ENCODE measurements around the gene GLYAT.

Gene GLYAT, protein sequence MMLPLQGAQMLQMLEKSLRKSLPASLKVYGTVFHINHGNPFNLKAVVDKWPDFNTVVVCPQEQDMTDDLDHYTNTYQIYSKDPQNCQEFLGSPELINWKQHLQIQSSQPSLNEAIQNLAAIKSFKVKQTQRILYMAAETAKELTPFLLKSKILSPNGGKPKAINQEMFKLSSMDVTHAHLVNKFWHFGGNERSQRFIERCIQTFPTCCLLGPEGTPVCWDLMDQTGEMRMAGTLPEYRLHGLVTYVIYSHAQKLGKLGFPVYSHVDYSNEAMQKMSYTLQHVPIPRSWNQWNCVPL

GRCh38 chr11:58731819-58732218, at the start of gene GLYAT:
Gene GLYAT, minus strand, starts transcription at chr11:58731943. Its CDS starts 7,447 bp downstream, at chr11:58724496.
- DNase-seq: no peak

DNA sequence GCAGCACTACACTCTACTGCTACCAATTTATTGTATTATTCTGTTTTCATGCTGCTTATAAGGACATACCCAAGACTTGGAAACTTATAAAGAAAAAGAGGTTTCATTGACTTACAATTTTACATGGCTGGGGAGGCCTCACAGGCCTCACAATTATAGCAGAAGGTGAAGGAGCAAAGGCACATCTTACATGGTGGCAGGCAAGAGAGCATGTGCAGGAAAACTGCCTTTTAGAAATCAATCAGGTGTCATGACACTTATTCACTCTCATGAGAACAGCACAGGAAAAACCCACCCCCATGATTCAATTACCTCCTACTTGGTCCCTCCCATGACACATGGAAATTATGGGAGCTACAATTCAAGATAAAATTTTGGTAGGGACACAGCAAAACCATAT, 49.6 kb upstream of the GLYAT start:
- DNase-seq: no peak

DNA sequence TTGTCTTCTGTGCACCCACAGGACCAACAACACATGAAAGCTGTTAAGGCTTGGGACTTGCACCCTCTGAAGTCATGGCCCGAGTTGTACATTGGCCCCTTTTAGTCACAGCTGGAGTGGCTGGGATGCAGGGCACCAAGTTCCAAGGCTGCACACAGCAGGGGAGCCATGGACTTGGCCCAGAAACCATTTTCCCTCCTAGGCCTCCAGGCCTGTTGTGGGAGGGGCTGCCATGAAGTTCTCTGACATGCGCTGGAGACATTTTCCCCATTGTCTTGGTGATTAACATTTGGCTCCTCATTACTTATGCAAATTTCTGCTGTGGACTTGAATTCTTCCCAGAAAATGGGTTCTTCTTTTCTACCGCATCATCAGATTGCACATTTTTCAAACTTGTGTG, 48.8 kb upstream of the GLYAT start:
- DNase-seq: no peak

DNA sequence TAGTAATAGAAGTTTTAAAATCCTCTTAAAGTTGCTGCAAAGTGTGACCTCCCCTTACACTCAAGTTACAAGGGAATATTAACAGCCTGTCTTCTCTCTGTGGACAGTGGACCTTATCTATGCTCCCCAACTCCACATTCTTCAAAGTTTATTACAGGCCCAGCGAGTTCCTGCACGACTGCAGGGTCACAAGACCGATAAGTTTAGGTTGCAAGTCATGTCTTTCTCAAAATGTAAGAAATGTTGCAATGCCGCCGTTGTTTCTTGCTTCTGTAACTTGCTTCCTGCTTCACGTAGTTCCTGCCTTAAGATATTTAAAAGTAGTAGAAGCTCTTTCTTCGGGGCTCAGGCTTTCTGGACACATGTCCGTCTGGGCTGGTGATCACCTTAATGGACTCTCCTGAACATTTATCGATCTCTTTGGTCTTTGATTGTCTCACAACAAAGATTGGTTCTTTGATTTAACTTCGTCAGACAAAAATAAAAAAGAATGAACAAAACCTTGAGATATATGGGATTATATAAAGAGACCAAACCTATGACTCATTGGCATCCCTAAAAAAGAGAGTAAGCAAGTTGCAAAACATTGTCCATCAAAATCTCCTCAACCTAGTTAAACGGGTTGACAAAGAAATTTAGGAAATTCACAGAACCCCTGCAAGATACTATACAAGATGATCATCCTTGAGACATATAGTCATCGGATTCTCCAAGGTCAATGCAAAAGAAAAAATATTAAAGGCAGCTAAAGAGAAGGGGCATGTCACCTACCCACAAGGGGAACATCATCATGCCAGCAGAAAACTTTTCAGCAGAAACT, 45.4 kb upstream of the GLYAT start:
- no peak for DNase-seq

DNA sequence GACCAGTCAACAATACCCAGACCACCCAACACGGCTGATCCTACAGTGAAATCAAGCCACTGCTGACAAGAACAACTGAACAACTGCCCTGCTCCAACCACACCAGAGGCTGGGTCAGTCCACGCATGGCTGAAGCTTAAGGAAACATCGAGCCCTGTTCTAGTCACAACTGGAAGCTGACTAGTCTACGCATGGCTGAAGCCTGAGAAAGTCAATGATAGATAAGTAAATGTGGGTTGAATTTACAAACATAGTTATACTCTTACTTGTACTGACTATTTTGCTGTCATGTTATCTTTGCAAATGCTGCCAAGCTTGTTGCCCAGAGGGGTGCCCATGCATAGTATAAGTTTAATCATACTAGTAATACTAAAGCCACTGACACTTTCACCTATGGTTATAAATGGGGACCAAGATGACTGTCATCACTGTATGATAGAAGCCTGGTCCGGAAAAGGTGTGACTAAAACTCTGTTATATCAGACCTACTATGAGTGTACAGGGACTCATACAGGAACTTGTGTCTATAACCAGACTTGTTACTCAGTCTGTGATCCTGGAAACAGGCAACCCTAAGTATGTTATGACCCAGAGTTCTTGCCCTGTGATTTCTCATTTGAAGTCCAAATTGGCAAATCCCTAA, 43.4 kb upstream of the GLYAT start:
- DNase-seq: no peak

GRCh38 chr11:58774164-58774593, 42.4 kb upstream of the GLYAT start:
- no peak for DNase-seq

GRCh38 chr11:58773337-58773736, 41.6 kb upstream of the GLYAT start:
- no peak for DNase-seq

DNA sequence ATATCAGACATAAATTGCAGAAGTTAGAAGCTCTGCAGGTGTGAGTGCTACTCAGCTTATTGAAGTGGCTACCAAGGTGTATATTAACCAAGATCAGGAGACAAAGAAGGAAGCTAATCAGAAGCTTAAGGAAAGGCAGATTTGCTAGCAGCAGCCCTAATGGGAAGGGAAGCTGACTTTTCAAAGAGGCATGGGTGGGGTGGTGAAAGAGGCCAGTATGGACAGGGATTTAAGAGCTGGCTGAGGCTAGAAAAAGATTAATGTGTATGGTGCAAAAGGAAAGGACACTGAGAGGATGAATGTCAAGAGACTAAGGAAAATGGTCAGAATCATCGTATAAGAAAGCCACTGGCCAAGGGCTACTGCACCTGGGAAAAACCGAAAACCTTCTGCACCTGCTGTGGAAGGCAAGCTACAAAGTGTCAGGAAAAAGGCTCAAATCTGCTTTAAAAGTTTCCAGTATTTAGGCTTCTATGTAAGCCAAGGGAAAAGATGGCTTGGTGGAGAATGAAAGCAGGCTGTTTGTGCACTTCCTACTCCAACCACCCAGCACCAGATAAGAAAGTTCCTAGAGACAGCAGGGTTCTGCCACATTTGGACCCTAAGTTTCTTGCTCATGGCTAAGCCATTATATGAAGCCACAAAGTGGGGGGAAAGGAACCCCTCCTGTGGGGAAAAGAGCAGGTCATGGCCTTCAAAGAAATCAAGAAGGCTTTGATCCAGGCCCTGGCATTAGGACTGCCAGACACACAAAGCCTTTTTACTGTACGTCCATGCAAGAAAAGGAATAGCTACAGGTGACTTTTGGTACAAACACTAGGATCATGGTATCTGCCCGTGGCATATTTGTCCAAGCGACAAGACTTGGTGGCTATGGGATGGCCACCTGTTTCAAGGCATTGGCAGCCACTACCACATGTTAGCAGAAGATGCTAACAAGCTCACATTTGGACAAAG, 40.9 kb upstream of the GLYAT start:
- DNase-seq: no peak

GRCh38 chr11:58771458-58771855, 39.7 kb upstream of the GLYAT start:
- DNase-seq: no peak

- DNase-seq: no peak
Observed at GRCh38 chr11:58770627-58771457, 39.1 kb upstream of the GLYAT start.

GRCh38 chr11:58770166-58770565, 38.4 kb upstream of the GLYAT start:
- no peak for DNase-seq

- DNase-seq: no peak
Observed at GRCh38 chr11:58769308-58769707, 37.6 kb upstream of the GLYAT start.

DNA sequence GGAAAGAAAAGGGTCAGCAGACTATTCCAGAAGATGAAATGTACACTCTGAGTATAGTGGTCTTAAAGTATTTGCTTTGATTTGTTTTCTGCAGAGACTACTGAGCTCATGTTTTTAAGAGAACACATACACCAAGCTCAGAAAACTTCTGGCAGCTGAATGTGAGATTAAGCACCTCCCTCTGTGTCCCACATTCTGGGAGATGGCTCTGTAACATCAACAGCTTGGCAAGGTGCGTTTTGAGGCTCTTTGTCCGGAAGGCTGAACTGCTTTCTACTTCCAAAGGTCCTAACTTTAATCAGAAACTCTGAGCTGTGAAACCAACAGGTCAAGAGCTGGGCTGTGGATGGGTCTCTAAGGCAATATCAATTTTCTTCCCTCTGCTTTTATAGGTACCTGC, 36.4 kb upstream of the GLYAT start:
- no peak for DNase-seq

- no peak for DNase-seq
Observed at GRCh38 chr11:58765078-58765477, 33.3 kb upstream of the GLYAT start.

GRCh38 chr11:58763120-58763490, 31.4 kb upstream of the GLYAT start:
- DNase-seq: no peak

DNA sequence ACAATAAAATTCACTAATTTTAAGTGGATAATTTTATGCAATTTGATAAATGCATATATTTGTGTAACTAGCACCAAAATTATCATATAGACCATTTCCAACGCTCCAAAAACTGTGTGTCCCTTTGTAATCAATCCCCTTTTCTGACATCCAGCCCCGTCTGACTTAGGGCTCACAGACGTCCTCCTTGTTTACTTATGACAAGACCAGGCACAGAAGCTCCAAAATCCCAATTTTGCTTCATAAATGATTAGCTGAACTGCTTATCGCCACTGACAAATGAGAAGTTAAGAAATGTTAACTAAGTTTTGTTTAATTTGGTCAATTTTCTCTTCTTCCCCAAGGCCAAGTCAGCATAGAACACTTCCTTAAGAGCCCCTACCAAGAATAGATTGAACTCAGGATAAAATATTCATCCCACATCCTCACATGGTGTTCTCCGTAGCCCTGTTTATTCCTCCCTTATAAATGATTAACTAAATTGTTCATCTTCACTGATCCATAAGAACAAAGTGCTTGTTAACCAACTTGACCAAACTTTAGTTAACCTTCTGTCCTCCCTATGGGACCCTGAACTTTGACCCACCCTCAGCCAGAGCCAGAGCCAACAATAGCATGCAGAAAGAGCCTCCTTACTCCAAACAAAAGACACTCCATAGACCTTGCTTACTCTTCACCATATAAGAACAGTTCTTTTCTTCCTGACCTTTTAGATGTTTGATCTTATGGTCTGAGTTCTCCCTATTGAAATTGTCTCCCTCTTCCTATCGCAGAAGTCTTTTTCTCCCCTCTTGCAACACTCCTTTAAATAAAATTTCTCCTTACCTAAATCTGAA, 30.8 kb upstream of the GLYAT start:
- DNase-seq: no peak

DNA sequence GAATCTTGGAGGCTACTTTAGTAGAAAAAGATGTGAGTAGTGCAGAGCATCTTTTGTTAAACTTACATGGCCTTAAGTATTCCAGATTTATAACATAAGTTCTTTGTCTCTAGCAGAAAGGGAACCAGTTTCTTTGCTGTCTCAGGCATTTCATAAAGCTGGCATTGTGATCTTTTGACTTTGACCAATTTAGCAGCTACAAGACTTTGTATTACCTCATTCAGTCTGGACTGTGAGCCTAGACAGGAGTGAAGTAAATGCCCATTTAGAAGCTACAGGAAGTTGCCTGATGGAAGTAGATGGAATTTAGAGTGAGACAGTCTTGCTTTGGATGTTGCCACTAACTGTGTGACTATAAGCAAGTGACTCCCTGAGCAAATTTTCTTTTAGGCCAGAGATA, 25.7 kb upstream of the GLYAT start:
- DNase-seq: no peak

GRCh38 chr11:58745705-58746364, 14.1 kb upstream of the GLYAT start:
- DNase-seq: no peak

DNA sequence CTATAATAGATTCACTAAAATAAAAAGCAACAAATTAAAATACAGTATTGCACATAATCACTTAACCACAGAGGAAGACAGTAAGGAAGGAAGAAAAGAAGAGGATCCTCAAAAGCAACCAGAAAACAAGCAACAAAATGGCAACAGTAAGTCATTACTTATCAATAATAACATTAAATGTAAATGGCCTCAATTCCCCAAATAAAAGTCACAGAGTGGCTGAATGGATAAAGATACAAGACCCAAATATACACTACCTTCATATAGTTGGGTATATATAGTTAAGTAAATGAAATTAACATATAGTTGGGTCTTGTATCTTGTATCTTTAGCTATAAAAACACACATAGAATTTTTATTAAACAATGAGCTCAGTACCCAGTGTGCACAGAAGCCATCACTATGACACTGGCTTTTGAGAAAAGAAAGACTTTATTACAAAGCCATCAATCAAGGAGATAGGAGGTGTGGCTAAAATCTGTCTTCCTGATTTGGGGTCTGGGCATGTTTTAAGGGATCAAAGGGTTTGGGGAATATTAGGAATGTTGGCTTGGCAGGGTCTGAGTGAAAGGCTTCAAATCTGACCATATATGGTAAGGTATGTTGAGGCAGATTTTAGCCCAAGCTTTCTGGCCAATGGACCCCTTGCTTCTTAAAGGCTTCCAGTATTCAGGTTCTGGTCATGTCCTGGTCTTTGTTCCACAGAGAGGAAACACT, 13.4 kb upstream of the GLYAT start:
- no peak for DNase-seq

Data from CD4-positive, alpha-beta T cell treated with Interleukin-17A for 1 hour (primary cell).